ENCODE results near the gene COPS6. TPM values are rescaled to one million over a fixed set of nuclear protein-coding genes. Genes with fewer than 3 reads are reported as not detected.

The COPS6 gene
- total and polyA plus RNA-seq, 5 donors = 112 to 131 (median 119) TPM

- H3K4me1 ChIP-seq (ENCODE audit: control insufficient read depth, insufficient read depth, low read length) = peaks cover 6% of the 10 kb centered on the region
- H3K9me3 ChIP-seq (ENCODE audit: control insufficient read depth, low read length) = no peaks in the 10 kb centered on the region
- peak within 1 kb of the TSS; percentile 54 for H3K4me3 ChIP-seq (ENCODE audit: low read length)
- peak; percentile 94 for ATAC-seq
- peak; percentile 96 to 99 (median 98) for DNase-seq
- WGBS = under 1% methylated on average over 49 of the region's 49 CpGs
- intact Hi-C loops (cut with DNase I) = no loop called here
- no peaks in the 10 kb centered on the region for H3K27me3 ChIP-seq (ENCODE audit: control insufficient read depth, insufficient read depth)
- peak within 1 kb of the TSS; percentile 93 for H3K27ac ChIP-seq (ENCODE audit: low read length)
Measured at GRCh38 chr7:100119072-100119969, 30.6 kb downstream of the COPS6 start, which contains the start of the genes CNPY4 and TAF6. CNPY4 (plus strand) TSS chr7:100119634; CDS start chr7:100119745, 111 bp downstream. TAF6 (minus strand) TSS chr7:100119358; CDS start chr7:100114209, 5,149 bp downstream.

GRCh38 chr7:100119970-100120732, 31.4 kb downstream of the COPS6 start:
- intact Hi-C loops (cut with DNase I) = no loop called here
- peaks cover 6% of the 10 kb centered on the region for H3K4me1 ChIP-seq (ENCODE audit: control insufficient read depth, insufficient read depth, low read length)
- WGBS = 17% methylated on average over 19 of the region's 19 CpGs

GRCh38 chr7:100120733-100121036, 31.9 kb downstream of the COPS6 start:
- 20% methylated on average over 1 of the region's 1 CpG for WGBS
- no peak for ATAC-seq
- peak in 1 of 3 donors; percentile 32 for DNase-seq
- H3K27ac ChIP-seq (ENCODE audit: low read length) = no peak overlapping the region
- intact Hi-C loops (cut with DNase I) = no loop called here
- H3K4me1 ChIP-seq (ENCODE audit: control insufficient read depth, insufficient read depth, low read length) = peaks cover 6% of the 10 kb centered on the region
- H3K9me3 ChIP-seq (ENCODE audit: control insufficient read depth, low read length) = no peaks in the 10 kb centered on the region
- H3K27me3 ChIP-seq (ENCODE audit: control insufficient read depth, insufficient read depth) = no peaks in the 10 kb centered on the region
- H3K4me3 ChIP-seq (ENCODE audit: low read length) = no peak overlapping the region

More at GRCh38 chr7:100119970-100120732, 31.4 kb downstream of the COPS6 start:
- H3K4me3 ChIP-seq (ENCODE audit: low read length) = peak overlapping the region; percentile 54
- no peaks in the 10 kb centered on the region for H3K27me3 ChIP-seq (ENCODE audit: control insufficient read depth, insufficient read depth)
- H3K27ac ChIP-seq (ENCODE audit: low read length) = peak overlapping the region; percentile 93
- DNase-seq (peak; percentile 63 to 87 (median 81)), ATAC-seq (peak; percentile 75)
- no peaks in the 10 kb centered on the region for H3K9me3 ChIP-seq (ENCODE audit: control insufficient read depth, low read length)

GRCh38 chr7:100122067-100122466, 33.3 kb downstream of the COPS6 start:
- H3K27me3 ChIP-seq (ENCODE audit: control insufficient read depth, insufficient read depth) = no peaks in the 10 kb centered on the region
- intact Hi-C loops (cut with DNase I) = no loop called here
- ATAC-seq (no peak), DNase-seq (peak in 1 of 3 donors; percentile 34)
- H3K27ac ChIP-seq (ENCODE audit: low read length) = no peak overlapping the region
- H3K4me3 ChIP-seq (ENCODE audit: low read length) = no peak overlapping the region
- H3K9me3 ChIP-seq (ENCODE audit: control insufficient read depth, low read length) = no peaks in the 10 kb centered on the region
- H3K4me1 ChIP-seq (ENCODE audit: control insufficient read depth, insufficient read depth, low read length) = peaks cover 6% of the 10 kb centered on the region
- 72% methylated on average over 13 of the region's 13 CpGs for WGBS

- Histone ChIP-seq H3K27ac (ENCODE audit: low read length) (no peak overlapping the region), H3K9me3 (ENCODE audit: control insufficient read depth, low read length) (no peaks in the 10 kb centered on the region), H3K4me3 (ENCODE audit: low read length) (no peak overlapping the region), H3K4me1 (ENCODE audit: control insufficient read depth, insufficient read depth, low read length) (peaks cover 6% of the 10 kb centered on the region), H3K27me3 (ENCODE audit: control insufficient read depth, insufficient read depth) (no peaks in the 10 kb centered on the region)
- peak in 1 of 3 donors; percentile 24 for DNase-seq
- intact Hi-C loops (cut with DNase I) = no loop called here
- 97% methylated on average over 1 of the region's 1 CpG for WGBS
- no peak for ATAC-seq
Measured at GRCh38 chr7:100122568-100122967, 33.8 kb downstream of the COPS6 start.

- Histone ChIP-seq H3K9me3 (ENCODE audit: control insufficient read depth, low read length) (no peaks in the 10 kb centered on the region), H3K4me3 (ENCODE audit: low read length) (no peak overlapping the region), H3K27me3 (ENCODE audit: control insufficient read depth, insufficient read depth) (no peaks in the 10 kb centered on the region), H3K27ac (ENCODE audit: low read length) (no peak overlapping the region), H3K4me1 (ENCODE audit: control insufficient read depth, insufficient read depth, low read length) (peaks cover 6% of the 10 kb centered on the region)
- intact Hi-C loops (cut with DNase I) = loop anchor here in 1 of 4 donors (5.0 kb wide), 1 partner anchor 132 kb away; no protein-coding TSS in a partner anchor
- WGBS = 69% methylated on average over 4 of the region's 4 CpGs
- ATAC-seq (no peak), DNase-seq (no peak)
Measured at GRCh38 chr7:100124301-100125230, 35.8 kb downstream of the COPS6 start.

- Histone ChIP-seq H3K27me3 (ENCODE audit: control insufficient read depth, insufficient read depth) (no peaks in the 10 kb centered on the region), H3K4me3 (ENCODE audit: low read length) (peak overlapping the region; percentile 84), H3K4me1 (ENCODE audit: control insufficient read depth, insufficient read depth, low read length) (no peaks in the 10 kb centered on the region), H3K9me3 (ENCODE audit: control insufficient read depth, low read length) (no peaks in the 10 kb centered on the region), H3K27ac (ENCODE audit: low read length) (peak overlapping the region; percentile 99)
- 19% methylated on average over 29 of the region's 29 CpGs for WGBS
- intact Hi-C loops (cut with DNase I) = loop anchor here in 1 of 4 donors (5.0 kb wide), 1 partner anchor 134 kb away; no protein-coding TSS in a partner anchor
- no peak for DNase-seq
- ATAC-seq = peak; percentile 19 to 29
Measured at GRCh38 chr7:100126239-100126930, 37.6 kb downstream of the COPS6 start.

- DNase-seq (peak; percentile 91 to 95 (median 93)), ATAC-seq (peak; percentile 95)
- Histone ChIP-seq H3K27me3 (ENCODE audit: control insufficient read depth, insufficient read depth) (no peaks in the 10 kb centered on the region), H3K27ac (ENCODE audit: low read length) (peak within 1 kb of the TSS; percentile 99), H3K9me3 (ENCODE audit: control insufficient read depth, low read length) (no peaks in the 10 kb centered on the region), H3K4me1 (ENCODE audit: control insufficient read depth, insufficient read depth, low read length) (no peaks in the 10 kb centered on the region), H3K4me3 (ENCODE audit: low read length) (peak within 1 kb of the TSS; percentile 84)
- under 1% methylated on average over 85 of the region's 85 CpGs for WGBS
- intact Hi-C loops (cut with DNase I) = loop anchor here in 1 of 4 donors (5.0 kb wide), 1 partner anchor 135 kb away; no protein-coding TSS in a partner anchor
Measured at GRCh38 chr7:100126931-100127865, 38.4 kb downstream of the COPS6 start, which contains the start of gene MBLAC1. MBLAC1 (plus strand) TSS chr7:100126967; CDS start chr7:100127396, 429 bp downstream.
